ENCODE results near the gene PRTFDC1.

PRTFDC1 gene

GRCh38 chr10:24834869-24835268 lies 117.5 kb downstream of the PRTFDC1 start:
- DNase-seq = no peak

DNA sequence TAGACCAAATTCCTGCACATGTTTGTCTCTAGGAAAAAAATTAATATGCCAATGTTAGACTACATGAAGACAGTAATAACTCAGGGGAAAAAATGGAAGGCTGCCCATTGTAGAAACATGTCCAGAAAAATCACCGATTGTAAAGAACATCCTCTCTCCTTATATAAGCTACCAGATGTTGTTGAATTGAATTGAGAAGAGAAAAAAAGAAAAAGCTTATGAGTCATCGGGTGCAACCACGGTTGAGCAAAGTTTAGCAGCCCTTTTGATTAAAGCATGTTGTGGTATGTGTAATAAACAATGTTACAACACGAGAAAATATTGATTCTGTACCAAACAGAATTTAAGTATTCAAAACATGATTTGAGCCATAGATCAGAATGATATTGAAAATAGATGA lies 126.4 kb downstream of the PRTFDC1 start:
- DNase-seq = peak; percentile 28

GRCh38 chr10:24825551-24825950 lies 126.9 kb downstream of the PRTFDC1 start:
- DNase-seq = no peak

DNA sequence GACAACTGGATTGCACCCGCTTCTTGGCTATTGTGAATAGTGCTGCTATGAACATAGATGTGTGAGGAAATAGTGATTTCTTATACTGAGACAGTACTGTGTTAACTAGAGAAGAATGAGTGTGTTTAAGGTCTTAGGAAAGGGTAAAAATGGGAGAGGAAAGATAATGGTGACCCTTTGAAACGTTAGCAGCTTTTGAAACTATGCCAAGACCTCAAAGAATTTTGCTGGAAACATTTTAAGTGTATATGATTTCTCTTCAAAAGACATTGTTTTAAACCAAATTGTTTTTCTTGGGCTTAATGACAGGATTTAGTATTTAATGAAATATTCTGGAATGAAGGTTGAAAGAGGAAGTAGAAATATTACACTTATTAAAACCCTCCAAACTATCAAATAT lies 127.9 kb downstream of the PRTFDC1 start:
- DNase-seq = no peak

DNA sequence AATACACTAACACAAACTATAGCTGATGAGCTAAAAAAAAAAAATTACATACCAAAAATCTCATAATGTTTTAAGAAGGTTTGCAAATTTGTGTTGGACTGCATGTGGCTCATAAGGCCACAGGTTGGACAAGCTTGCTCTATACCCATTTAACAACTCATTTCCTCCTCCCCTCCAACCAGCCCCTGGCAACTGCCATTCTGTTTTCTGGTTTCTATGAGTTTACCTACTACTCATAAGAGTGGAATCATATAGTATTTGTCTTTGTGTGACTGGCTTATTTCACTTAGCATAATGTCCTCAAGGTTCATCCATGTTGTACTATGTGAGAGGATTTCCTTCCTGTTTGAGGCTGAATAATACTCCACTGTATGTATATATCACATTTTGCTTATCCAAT lies 128.3 kb downstream of the PRTFDC1 start:
- DNase-seq = no peak

DNA sequence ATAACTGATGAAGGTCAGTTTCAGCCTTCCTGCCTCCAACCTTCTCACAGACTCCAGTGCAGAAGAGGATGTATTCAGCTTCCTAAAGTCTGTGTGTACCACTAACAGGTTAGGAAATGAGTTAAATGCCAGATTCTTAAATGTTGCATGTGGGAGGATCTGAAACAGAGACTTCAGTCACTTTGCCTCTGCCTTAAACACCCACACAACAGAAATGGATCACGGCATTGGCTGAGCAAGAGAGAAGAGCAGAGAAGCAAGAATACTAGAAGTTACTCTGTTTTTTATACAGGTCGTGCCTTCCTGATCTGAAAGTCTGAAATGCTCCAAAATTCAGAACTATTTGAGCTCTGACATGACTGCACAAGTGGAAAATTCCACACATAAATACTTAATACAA lies 129.8 kb downstream of the PRTFDC1 start:
- peak; percentile 51 for DNase-seq

DNA sequence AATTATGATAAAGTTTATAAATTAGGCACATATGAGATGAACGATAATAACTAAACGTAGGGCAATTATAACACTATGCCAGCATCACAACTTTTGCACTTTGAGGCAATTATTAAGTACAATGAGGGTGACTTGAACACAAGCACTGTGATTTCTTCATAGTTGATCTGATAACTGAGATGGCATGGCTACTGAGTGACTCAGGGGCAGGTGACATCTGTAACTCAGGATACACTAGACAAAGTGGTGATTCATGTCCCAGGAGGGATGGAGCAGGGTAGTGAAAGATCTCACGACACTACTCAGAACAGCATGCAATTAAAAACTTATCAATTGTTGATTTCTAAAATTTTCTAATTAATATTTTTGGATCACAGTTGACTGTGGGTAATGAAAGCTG lies 130.4 kb downstream of the PRTFDC1 start:
- DNase-seq = peak; percentile 21

DNA sequence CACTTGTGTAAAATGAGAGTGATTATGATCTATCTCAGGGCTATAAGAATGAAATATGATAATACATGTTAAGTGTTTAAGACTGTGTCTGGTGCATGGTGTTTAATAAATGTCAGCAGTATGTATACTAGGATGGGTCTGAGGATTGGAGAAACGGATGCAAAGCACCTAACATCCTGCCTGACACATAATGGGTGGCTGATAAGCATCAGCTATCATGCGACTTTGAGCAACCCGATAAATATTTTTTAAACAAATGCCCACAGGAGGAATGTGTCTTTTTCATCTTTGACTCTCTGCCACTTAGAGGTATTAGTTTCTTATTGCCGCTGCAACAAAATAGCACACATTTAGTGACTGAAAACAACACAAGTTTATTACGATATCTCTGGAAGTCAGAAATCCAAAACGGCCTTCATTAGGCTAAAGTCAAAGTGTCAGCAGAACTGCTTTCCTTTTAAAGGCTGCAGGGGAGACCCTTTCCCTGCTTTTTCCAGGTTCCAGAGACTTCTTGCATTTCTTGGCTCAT lies 135.5 kb downstream of the PRTFDC1 start:
- DNase-seq = no peak

DNA sequence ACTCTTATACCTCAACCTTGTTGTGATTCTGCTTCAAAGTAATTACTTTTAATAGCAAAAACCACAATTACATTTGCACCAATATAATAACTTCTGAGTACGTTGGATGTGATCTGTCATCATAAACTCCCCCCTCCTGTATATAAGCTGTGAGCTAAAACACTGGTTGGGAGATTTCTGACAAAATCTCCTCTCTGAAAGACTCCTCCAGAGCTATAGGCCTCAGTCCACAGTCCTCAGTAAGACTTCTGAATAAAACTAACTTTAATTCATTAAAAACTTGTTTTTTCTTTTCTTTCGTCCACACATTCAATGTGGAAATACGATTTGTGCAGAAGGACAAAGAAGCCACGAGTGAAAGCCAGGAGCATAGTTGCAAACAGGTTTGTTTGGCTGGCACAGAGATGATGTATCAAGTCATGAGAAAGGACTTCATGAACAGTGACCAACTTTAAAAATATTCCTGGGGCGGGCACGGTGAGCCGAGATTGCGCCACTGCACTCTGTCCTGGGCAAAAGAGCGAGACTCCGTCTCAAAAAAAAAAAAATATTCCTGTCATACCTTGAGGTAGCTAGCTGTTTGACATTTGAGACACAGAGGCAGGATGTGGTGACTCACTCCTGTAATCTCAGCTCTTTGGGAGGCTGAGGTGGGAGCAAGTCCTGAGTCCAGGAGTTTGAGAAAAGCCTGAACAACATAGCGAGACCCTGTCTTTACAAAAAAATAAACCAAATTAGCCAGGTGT lies 137.7 kb downstream of the PRTFDC1 start:
- no peak for DNase-seq

GRCh38 chr10:24813856-24814255 lies 138.6 kb downstream of the PRTFDC1 start:
- DNase-seq = no peak

- no peak for DNase-seq
These were observed 146.1 kb downstream of the PRTFDC1 start for GRCh38 chr10:24806262-24806661.

GRCh38 chr10:24804956-24805355 lies 147.4 kb downstream of the PRTFDC1 start:
- no peak for DNase-seq

- DNase-seq = no peak
These were observed 148.0 kb downstream of the PRTFDC1 start for GRCh38 chr10:24804392-24804791.

DNA sequence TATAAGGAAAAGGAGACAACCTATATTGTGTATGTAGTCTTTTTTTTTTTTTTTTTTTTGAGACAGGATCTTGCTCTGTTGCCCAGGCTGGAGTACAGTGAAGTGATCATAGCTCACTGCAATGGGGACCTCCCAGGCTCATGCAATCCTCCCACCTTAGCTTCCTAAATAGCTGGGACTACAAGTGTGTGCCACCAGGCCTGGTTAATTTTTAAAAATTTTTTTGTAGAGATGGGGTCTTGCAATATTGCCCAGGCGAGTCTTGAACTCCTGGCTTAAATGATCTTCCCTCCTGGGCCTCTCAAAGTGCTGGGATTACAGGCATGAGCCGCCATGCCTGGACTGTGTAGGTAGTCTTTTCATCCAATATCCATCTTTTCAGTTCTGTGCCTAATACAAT lies 150.0 kb downstream of the PRTFDC1 start:
- no peak for DNase-seq

DNA sequence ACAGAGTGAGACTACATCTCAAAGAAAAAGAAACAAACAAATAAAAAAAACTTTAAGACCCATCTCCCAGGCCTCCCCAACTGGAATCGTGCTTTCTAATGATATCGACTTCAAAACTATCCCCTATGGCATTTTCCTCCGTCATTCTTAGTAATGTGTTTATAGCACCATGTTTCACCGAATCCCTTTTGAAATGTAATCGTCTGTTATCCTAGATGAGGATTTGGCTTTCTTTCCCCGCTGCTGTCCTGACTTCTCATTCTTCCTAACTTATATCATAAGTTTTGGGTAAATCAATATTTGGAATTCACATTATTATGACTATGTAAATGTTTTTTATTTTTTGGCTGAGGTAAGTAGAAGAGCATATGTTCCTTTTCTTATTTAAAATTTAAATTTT lies 151.5 kb downstream of the PRTFDC1 start:
- DNase-seq = no peak

All from suppressor macrophage treated with lipopolysaccharide for 4 hours (primary cell).